ENCODE results near the gene UPK2.
"Not testable (repeated sequence)": the region's sequence is repeated elsewhere in the genome, so short reads cannot be mapped to it uniquely, and the experiment has no call there.

The UPK2 gene

GRCh38 chr11:118939404-118939915, 16.6 kb upstream of the UPK2 start:
- DNase-seq = no peak

DNA sequence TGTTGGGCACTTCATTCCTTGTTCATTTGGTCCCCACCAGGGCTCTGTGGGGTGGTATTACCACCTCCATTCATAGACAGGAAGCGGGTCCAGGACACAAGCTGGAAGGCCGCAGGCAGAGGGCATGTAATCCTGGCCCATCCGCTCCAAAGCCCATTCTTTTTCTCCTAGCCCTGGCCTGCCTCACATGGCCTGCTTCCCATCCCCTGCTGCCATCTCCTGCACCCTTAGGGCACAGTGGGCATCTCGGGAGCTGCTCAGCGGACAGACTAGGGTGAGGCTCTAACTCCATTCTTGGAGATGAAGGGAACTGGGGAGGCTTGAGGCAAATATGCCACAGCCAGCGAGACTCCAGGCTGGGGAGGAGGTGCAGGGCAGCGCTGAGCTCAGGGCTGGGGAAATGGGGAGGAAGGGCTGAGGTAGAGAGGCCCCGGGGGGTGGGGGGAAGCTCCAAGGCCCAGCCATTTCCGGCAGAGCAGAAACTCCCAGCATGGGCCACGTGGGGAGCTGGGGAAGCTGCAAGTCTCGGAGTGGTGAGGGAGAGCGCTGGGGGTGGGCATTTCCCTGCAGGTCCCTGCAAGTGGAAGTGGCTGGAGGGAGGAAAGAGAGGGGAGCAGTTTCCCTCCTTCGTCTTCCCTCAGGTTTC, 16.0 kb upstream of the UPK2 start:
- DNase-seq = no peak

DNA sequence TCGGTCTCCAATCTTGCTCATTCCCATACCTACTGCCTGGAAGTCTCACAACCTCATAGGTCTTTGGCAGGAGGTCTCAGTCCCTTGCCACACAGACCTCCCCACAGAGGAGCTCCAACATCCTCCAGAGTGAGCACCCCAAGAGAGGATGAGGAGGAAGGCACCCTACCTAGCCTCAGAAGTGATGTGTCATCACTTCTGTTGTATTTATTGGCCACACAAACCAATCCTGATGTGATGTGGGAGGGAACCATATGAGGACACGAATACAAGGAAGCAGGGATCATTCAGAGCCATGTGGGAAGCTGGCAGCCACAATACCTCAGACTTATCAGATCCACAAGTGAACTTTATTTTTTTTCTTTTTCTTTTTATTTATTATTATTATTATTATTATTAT, 9.0 kb upstream of the UPK2 start:
- DNase-seq = no peak

DNA sequence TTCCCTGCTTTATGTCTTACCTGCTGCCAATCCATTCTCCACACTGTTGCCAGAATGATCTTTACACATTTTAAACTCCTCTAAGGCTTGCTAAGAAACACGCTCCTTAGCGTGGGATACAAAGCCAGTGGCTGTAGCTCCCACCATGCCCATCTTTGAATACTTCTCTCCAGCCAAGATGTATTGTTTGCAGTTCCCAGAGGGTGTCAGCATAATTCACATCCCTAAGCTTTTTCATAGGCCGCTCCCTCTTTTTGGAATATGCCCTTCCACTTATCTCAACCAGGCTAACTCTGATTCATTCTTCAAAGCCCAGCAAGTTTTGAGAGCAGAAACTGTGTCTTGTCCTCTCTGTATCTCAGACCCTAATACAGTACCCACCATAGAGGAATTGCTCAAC, 8.1 kb upstream of the UPK2 start:
- no peak for DNase-seq

DNA sequence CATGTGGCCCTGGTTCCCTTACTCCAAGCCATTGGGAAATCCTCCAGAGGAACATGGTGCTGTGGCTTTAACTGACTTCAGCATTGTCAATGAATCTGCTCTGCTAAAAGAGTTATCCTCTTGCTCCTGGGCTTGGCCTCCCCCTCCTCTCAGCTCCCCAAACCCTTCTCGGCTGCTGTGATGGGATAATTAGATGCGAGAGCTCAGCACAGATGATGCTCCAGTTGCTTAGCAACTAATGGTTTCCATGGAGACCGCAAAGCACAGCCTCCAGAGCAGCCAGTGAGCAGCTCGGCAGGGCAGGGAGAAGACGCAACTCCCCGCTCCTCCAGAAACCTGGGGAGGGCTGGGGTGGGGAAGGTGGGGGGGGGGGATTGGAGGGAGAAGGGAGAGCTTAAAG, 2.8 kb upstream of the UPK2 start:
- DNase-seq = no peak

DNA sequence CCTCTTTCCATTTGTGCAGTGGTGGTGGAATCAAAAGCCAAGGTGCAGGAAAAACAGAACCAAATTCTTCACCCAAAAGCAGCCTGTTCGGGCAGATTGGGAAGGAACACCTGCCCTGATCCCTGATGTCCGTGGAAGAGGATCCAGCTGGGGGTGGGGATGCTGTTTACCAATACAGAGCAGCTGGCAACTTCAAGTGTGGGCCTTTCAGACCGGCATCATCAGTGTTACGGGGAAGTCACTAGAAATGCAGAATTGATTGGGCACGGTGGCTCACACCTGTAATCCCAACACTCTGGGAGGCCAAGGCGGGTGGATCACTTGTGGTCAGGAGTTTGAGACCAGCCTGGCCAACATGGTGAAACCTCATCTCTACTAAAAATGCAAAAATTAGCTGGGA, 2.1 kb upstream of the UPK2 start:
- DNase-seq = not testable (repeated sequence)

DNA sequence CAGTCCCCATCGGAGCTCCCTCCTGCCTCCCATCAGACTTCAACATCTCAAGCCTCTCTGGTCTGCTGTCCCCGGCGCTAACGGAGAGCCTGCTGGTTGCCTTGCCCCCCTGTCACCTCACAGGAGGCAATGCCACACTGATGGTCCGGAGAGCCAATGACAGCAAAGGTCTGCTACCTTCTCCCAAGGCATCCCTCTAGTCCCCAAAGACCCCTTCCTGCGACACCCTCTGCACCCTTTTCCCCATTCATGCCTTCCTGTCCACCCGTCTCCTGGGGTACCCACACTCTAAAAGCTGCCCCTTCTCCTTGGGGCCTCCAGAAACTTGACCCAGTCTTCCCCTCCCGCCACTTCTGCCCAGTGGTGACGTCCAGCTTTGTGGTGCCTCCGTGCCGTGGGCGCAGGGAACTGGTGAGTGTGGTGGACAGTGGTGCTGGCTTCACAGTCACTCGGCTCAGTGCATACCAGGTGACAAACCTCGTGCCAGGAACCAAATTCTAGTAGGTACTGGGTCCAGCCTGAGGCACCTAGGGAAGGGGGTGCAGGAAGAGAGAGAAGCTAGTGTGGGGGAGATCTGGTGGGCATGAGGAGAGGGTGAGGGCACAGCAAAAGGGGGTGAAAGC, 860 bp downstream of the UPK2 start:
- no peak for DNase-seq

DNA sequence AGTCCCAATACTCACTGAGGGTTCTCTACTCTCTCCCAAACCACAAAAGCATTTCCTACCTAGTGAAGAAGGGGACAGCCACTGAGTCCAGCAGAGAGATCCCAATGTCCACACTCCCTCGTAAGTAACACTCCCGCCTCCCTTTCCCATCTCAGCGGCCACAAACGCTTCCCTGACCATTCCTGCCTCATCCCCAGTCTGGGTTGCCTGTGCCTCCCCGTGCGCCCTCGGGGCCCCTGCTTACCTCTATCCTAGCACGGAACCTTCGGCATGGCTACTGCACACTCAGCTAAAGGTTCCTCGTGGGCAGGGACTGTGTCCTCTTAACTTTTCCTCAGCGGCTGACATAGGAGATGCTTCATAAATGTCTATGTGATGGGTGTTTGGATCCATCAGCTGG, 1.5 kb downstream of the UPK2 start:
- no peak for DNase-seq

DNA sequence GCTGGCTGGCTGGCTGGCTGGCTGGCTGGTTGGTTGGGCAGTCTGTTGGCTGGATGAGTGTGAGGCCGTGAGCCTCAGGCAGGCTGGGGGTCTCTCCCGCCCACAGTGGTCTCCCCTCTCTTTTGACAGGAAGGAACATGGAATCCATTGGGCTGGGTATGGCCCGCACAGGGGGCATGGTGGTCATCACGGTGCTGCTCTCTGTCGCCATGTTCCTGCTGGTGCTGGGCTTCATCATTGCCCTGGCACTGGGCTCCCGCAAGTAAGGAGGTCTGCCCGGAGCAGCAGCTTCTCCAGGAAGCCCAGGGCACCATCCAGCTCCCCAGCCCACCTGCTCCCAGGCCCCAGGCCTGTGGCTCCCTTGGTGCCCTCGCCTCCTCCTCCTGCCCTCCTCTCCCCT, 1.9 kb downstream of the UPK2 start:
- no peak for DNase-seq

DNA sequence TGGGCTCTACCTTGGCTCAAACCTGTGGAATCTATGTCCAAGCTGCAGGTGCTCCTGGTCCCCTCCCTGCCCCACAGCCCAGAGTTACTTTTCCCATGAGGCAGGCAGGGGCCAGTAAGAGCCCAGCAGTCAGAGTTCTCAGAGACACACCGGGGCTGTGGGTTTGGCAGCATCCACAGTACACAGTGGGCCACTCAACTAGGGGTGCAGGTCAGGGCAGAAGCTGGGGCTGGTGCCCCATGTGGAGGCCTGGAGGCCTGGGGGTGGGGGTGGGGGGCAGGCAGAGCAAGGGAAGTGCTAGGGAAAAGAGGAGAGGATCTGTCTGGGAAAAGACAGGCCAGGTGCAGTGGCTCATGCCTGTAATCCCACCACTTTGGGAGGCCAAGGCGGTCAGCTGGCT, 2.5 kb downstream of the UPK2 start:
- DNase-seq = no peak

- DNase-seq = no peak
These were observed 5.1 kb downstream of the UPK2 start for GRCh38 chr11:118961189-118961588.

- no peak for DNase-seq
These were observed 5.5 kb downstream of the UPK2 start for GRCh38 chr11:118961591-118961990.

GRCh38 chr11:118969508-118969907, 13.4 kb downstream of the UPK2 start:
- not testable (repeated sequence) for DNase-seq

DNA sequence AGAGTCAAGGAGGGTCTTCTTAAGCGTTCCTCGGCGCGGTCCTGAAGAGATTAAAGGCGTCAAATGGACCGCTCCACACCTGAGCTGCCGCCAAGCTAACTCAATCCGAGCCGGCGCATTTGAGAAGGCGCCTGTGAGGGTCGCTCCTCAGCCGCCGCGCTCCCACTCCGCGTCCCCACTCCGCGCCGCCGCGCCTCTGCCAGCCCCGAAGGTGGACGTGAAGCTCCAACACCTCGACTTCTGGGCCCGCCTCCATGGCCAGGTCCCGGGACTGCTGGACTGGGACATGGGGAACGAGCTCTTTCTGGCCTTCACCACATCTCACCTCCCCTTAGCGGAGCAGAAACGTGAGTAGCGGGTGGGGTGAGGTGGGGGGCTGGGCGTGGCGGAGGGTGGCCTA, 15.5 kb downstream of the UPK2 start, which contains the start of gene FOXR1:
TSS of gene FOXR1 (plus strand) at position 116 of the 400 bp plus-strand sequence. CDS start at position 287, 171 bp downstream.
- no peak for DNase-seq

GRCh38 chr11:118973985-118974384, 17.9 kb downstream of the UPK2 start:
- DNase-seq = no peak

DNA sequence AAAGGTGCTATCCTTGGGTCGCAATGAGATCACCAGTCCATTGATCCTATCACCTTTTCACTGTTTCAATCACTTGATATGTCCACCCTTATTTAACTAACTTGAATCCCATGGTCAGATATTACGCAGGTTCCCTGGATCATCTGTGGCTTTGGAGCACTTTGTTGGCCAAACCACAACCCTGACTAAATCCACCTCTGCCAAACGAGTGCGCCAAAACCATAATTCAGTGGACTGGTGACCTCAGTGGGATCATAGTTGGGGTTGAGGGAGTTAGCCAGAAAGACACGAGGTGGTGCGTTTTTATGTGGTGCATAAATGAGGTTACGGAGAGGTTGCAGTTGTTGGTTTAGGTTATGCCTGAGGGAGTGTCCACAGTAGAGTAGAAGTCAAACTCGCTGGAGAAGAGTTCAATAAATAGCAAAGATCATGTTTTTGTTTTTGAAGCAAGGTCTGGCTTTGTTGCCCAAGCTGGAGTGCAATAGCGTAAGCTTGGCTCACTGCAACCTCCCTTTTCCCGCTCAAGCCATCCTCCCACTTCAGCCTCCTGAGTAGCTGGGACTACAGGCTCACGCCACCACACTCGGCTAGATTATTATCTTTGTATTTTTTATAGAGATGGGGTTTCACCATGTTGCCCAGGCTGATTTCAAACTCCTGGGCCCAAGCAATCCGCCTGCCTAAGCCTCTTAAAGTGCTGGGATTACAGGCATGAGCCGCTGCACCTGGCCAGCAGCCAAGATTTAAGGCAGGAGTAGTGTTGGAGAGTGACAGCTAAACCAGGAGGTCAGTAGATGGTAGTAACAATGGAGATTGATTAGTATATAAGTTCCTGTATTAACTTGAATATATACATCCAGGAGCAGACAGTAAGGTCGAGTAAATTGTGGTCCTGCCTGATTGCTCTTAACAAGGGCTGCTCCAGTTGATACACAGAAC, 19.9 kb downstream of the UPK2 start:
- DNase-seq = no peak

GRCh38 chr11:118979434-118979833, 23.3 kb downstream of the UPK2 start:
- no peak for DNase-seq

- no peak for DNase-seq
These were observed 24.2 kb downstream of the UPK2 start for GRCh38 chr11:118980191-118980881.

- not testable (repeated sequence) for DNase-seq
These were observed 28.2 kb downstream of the UPK2 start for GRCh38 chr11:118984337-118984736.

DNA sequence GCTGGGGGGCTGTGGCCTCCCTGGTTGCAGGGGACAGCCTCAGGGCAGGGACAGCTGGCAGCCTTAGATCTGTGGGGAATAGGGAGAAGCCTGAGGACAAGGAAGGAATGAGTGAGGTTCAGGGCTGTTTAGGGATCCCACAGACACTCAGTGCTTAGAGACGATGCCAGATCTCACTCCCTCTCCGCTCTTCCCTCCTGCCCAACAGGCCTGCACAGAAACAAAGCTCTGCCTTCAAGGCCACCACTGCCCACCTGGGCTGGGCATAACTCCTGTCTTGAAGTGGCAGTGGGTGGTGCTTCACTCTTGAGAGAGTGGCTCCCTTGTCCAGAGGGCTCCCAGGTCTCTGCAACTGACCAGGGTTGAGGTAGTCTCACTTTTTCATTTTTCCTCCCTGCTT, 28.7 kb downstream of the UPK2 start:
- DNase-seq = no peak

- no peak for DNase-seq
These were observed 32.2 kb downstream of the UPK2 start for GRCh38 chr11:118988280-118988679.

DNA sequence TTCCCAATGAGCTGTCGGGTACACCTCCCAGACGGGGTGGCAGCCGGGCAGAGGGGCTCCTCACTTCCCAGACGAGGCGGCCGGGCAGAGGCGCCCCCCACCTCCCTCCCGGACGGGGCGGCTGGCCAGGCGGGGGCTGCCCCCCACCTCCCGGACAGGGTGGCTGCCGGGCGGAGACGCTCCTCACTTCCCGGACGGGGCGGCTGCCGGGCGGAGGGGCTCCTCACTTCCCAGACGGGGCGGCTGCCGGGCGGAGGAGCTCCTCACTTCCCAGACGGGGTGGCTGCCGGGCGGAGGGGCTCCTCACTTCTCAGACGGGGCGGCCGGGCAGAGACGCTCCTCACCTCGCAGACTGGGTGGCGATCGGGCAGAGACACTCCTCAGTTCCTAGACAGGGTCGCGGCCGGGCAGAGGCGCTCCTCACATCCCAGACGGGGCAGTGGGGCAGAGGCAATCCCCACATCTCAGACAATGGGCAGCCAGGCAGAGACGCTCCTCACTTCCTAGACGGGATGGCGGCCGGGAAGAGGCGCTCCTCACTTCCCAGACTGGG, 35.5 kb downstream of the UPK2 start:
- DNase-seq = not testable (repeated sequence)

All from NK-92 treated with Interleukin-12 subunit alpha and Interleukin-12 subunit beta, amount 100 ng/mL, for 24 hours (cell line).